HG02981 (cell line): ENCODE data around the gene PRIM2.
"Not testable (repeated sequence)": the region's sequence is repeated elsewhere in the genome, so short reads cannot be mapped to it uniquely, and the experiment has no call there.

ENCODE experiments used
- ATAC-seq: cut with Tn5 transposase; IDR thresholded peaks from one replicate; pipeline ENCODE4 v1.9.1; 2021; ENCODE audit warnings: mild to moderate bottlenecking, moderate library complexity; ENCODE audit not compliant: unreplicated experiment

PRIM2 gene

DNA sequence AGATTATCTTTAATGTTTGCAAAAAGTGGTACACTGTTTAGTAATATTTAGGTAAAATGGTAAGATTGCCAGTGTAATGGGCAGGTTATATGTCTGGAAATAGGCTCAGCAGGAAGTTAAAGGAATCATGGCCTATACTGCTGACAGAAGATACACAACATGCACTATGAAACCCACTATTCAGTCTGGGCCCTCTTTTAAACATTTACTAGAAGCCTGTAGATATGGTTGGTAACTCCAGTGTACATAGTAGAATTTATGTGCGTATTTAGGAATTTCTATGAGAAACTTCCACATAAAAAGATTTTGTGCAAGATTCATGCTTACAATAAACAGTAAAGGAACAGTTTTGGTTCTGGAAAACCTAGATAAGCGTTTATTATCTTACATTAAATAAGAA is 178.8 kb downstream of the PRIM2 start:
- not testable (repeated sequence) for ATAC-seq

DNA sequence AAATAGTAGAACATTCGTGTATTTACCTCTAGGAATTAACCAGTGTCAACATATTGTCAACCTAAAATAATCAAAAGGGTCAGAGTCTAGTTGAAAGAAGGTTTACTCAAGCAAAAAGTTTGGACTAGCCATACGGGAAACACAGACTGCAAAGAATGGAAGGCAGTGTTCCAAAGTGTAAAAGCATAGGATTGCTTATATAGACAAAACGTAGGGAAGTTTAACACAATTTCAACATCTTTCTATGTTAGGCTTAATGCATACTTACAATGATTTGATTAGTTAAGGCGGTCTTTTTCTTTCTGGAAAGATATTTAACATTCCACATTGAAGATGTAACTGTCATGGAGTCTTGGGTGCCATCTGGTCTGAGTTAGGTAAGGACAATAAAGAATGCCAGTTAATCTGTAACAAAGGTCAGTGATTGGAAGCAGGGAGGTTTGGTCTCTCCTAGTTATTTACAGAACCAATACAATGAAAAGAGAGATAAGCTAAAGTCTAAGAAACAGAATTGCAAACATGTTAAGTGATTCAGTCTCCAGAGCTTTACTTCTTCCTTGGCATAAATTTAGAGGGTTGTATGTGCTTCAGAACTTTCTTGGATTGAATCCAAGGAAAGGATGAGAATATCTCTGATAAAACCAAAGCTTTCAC is 183.1 kb downstream of the PRIM2 start:
- ATAC-seq, result not testable (repeated sequence)

DNA sequence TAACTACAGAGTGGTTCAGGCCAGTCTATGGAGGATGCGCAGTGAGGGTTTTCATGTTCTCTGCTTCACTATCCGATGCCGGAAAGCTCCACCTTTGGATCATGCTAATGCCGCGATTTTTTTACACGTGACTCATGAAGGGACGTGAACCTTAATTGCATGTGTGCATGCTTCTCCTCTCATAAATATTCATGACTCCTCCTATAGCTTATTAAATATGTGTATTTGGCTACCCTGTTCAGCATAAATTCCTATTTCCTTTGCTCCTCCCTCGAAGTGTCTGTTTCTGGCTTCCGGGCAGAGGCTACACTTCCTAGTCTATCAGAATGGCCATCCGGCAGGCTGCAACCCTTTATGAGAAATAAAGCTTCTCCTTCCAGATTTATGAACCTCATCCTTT is 185.0 kb downstream of the PRIM2 start:
- ATAC-seq, result not testable (repeated sequence)

DNA sequence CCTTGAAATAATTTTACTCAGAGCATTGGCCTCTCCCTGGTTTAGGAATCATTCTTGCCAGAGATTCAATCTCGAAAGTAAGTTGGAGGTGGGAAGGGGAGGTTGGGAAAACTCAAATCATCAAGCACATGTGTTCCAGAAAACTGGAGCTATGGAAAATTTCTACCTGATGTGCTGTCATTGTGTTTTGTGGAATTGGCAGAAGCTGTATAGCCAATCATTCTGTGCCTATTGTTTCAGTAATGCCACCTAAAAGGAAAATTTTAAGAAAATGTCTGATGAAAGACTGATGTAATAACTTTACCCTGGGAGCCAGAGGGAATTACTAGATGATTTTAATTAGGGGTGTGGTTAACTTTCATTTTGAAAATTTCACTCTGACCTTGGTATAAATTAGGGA is 187.8 kb downstream of the PRIM2 start:
- not testable (repeated sequence) for ATAC-seq

DNA sequence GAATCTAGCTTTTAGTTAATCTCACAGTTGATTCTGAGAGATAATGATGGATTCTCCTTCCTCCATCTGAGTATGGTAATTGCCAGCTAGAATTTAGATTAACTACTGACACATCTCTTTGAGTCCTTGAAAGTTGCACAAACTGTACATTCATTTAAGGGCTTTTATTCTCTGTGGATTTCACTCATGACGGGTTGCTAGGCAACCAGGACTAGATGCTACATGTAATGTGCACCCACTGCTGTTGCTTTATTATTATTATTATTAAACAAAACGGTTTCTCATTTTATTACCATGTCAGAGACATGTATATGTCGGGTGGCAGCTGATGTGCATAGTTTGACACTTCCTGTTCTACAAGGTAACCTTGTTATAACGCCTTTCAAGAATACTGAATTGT is 193.0 kb downstream of the PRIM2 start:
- ATAC-seq, result not testable (repeated sequence)

DNA sequence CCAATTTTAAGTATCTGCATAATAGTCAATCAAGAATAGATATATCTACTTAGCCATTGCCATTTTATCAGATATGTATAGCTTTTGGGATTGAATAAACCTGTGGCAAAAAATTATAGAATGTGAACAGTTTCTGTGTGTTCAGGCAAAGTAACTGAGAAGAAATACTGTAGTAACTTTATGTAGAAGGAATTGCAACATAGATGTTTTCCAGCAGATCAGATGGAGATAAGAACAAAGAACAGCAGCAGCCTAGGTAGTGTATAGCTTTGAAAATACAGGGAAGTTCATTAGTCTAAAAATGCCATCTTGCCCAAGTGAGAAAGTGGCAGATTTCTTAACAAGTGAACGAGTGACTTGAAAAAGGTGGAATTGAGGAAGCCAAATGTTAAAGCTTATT is 197.7 kb downstream of the PRIM2 start:
- not testable (repeated sequence) for ATAC-seq

DNA sequence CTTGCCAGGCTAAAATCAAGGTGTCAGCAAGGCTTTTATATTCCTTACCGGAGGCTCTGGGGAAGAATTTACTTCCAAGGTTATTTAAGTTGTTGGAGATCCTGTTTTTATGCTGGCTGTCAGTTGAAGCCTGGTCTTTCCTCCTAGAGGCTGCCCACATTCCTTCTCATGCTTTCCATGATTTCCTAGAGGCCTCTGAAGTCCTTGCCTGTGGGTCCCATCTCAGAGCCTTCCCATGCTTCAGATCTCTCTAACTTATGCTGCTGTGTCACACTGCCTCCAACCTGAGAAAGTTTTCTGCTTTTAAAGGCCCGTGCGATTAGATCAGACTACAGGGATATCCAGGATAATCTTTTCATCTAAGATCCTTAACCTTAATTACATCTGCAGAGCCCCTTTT is 198.4 kb downstream of the PRIM2 start:
- ATAC-seq, result not testable (repeated sequence)

DNA sequence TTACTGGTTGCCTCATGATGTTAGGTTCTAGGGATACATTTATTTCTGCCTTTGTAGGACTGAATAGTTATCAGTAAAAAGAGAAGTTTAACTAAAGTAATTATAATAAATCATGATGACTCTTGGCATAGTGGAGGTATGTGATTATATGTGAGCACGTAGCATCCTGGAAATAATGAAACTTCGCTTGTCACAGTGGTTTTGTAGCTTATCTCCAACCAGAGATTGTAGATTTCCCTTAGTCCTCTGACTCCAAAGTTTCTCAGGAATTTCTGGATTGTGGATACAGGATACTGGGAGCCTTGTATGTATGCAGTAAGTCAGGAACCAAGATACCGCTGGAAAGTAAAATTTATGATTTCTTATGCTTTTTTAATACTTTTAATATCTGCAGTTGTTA is 199.3 kb downstream of the PRIM2 start:
- ATAC-seq, result not testable (repeated sequence)

DNA sequence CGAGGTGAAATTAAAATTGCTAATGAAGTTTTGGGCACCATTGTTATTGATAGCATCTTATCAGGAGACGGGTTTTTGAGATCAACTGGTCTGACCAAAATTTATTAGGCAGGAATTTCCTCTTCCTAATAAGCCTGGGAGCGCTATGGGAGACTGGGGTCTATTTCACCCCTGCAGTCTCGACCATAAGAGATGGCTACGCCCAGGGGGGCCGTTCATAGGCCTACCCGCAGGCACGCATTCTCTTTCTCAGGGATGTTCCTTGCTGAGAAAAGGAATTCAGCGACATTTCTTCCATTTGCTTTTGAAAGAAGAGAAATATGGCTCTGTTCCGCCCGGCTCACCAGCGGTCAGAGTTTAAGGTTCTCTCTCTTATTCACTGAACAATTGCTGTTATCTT is 201.8 kb downstream of the PRIM2 start:
- not testable (repeated sequence) for ATAC-seq

DNA sequence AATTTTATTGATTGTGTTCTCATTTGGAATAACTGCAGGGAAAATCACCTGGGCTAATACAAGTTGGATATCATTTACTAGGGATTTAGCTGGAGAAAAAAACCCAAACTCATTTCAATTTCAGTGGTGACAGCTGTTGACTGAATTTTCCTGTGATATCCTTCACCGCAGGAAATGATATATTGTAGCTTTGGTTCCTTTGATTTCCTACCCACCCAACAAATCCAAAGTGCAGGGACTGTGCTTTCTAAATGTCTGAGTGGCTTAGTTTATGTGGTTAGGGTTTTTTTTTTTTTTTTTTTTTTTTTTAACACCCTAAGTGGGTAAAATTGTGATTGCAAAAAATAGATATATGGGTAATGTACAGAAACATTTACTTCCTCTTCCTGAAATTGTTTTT is 203.7 kb downstream of the PRIM2 start:
- not testable (repeated sequence) for ATAC-seq

DNA sequence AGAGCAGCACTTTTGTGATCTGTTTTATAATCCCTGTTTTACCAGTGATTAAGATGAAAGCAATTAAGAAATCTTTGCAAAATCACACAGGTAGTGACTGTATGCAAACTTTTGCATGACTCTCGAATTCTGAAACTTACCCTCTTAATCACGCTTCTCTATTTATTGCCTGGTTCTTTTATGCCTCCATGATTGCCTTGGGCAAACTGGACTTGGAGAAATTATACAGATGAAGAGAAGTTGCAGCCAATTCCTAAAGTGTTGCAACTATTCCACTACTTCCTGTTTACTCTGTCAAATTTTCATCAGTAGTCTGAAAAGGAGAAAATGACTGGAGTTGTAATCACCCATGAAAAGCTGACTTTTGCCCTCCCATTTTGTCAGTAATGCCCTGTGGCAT is 205.8 kb downstream of the PRIM2 start:
- ATAC-seq, result not testable (repeated sequence)

DNA sequence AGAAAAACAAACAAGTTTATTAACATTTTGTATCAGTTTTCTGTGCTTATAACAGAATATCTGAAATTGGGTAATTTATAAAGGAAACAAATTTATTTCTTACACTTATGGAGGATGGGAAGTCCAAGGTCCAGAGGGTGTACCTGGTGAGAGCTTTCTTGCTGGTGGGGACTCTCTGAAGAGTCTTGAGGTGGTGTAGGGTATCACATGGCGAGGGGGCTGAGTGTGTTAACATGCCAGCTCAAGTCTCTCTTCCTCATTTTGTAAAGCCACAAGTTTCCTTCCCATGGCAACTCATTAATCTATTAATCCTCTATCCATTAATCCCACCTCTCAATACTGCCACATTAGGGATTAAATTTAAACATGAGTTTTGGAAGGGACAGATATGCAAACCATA is 212.3 kb downstream of the PRIM2 start:
- ATAC-seq, result not testable (repeated sequence)

DNA sequence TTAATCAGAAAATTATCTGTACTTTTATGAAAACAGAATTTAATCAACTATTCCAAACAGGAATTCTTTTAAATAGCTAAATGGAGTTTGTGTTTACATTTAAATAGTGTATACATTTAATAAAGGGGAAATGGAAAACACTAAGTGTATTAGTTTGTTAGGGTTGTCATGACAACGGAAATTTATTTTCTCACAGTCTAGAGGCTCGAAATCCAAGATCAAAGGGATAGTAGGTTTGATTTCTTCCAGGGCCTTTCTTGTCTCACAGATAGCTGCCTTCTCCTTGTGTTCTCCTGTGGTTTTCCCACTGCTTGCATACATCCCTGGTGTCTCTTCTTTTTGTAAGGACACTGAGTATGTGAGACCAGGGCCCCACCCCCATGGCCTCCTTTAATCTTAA is 215.2 kb downstream of the PRIM2 start:
- ATAC-seq, result not testable (repeated sequence)

DNA sequence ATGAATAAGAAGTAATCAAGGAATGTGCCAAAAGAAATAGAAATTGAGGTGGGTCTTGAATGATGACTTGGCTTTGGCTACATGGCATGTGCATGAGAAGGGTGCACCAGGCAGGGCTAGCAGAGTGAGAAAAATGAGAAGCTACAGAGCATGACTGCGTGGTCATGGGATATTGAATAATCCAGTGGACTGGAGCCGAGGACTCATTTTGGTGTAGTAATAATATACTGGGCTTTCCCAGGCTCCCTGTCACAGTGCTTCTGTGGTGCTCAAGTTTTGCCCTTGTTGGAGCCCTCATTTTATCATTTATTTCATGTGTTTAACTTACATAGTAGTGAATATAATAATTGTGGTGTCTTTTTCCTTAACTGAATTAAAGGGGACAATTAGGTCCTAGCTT is 217.7 kb downstream of the PRIM2 start:
- ATAC-seq, result not testable (repeated sequence)

DNA sequence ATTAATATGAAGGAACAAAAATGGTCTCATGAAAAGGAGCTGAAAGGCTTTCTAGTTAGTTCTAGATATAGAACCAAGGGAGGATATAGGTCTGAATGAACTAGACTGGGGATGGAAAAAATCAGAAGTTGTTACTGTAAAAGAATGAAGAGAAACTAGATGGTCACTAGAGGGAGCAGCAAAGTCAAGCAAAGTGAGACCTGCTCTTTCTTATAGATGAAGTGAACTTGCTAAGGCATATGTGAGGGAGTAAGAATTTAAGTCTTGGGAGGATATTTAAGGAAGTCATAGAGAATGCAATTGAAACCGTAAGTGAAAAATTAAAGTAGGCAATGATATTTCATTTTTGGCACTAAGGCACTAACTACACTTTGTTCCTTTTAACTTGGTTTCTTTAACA is 218.6 kb downstream of the PRIM2 start:
- ATAC-seq, result peak; percentile 64

DNA sequence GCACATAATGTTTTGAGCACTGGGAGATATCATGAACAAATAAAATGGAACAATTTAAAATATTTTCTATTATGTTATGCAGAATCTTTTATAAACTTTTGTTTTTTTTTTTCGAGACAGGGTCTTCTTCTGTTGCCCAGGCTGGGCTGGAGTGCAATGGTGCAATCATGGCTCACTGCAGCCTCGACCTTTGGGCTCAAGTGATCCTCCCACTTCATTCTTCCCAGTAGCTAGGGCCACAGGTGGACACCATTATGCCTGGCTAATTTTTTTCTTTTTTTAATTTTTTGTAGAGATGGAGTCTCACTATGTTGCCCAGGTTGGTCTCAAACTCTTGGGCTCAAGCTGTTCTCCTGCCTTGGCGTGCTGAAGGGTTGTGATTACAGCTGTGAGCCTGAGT is 220.5 kb downstream of the PRIM2 start:
- ATAC-seq, result not testable (repeated sequence)

DNA sequence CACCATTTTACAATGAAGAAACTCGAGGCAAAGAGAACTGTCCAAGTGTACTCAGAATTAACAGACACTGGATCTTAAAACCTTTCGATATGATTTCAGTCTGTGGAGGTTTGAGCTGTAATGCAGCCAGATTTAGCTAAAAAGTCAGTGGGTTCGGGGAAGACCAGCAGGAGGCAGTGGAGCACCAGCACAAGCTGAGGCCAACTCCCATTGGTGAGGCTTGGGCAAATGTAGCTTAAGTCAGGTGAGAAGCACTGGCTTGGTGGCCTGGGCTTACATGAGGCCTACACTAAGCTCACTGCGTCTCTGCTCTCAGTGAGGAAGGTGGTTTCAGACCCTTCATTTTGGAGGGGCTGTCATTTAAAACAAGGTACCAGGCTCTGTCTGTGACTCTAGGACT is 234.5 kb downstream of the PRIM2 start:
- not testable (repeated sequence) for ATAC-seq

DNA sequence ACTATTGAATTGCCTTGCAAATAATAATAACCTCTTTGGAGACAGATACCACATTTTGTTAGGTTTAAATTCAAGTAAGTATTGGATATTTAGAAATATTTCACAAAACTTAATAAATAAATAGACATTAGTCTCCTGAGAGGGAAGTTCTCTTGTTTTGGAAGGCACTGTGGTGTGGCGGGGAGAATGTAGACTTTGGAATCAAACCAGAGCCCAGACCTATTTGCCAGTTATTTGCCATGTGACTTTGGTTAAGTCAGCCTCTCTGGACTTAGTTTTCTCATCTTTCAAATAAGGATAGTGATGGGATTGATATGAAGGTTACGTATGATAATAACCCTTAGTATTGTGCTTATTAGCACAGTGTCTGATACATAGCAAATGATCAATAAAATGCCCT is 240.4 kb downstream of the PRIM2 start:
- not testable (repeated sequence) for ATAC-seq

DNA sequence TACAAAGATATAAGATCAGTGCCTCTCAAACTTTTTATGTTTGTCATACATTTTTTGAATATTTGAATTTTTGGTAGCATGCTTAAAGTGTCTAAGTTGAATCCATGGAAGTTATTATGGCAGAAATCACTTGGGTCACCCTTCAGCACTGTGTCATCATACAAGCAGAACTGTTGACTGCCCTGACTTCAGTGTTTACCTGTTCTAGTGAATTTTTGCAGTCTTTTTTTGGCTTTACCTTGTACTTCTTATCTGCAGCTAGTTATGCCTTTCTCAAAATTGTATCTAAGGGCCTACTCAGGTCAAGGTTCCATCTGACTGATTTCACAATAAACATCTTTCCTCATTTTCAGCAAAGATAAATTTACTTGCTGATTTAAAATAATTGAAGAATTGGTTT is 241.7 kb downstream of the PRIM2 start:
- not testable (repeated sequence) for ATAC-seq

DNA sequence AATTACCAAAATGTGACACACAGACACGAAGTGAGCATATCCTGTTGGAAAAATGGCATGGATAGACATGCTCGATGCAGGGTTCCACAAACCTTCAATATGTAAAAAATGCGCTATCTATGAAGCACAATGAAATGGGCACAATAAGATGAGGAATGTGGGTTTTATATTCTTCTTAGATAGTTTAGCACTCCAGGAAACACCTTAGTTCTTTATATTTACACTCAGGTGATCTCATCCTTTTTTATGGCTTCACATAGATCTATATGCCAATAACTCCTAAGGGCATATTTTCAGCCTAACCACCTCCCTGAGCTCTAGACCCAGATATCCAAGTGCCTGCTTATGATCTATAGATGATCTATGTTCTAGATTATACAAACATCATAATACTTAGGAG is 244.8 kb downstream of the PRIM2 start:
- not testable (repeated sequence) for ATAC-seq

DNA sequence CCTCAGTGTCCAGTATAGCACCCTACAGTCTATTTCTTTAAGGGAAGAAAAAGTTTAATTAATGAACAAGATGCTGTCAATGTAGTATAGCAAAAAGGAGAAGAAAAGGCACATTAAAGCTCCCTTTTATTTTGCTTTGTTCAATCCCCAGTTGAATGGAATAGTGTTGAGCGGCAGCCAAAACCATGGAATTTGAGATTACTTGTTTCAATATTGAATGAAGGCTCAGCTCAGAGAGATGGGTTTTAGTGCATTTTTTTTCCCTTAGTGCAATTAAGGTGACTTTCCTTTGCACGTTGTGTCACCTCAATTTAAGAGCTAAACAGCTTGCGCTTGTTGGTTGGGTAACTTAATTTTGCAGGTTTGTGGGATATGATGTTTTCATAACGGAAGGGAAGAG is 254.7 kb downstream of the PRIM2 start:
- not testable (repeated sequence) for ATAC-seq

DNA sequence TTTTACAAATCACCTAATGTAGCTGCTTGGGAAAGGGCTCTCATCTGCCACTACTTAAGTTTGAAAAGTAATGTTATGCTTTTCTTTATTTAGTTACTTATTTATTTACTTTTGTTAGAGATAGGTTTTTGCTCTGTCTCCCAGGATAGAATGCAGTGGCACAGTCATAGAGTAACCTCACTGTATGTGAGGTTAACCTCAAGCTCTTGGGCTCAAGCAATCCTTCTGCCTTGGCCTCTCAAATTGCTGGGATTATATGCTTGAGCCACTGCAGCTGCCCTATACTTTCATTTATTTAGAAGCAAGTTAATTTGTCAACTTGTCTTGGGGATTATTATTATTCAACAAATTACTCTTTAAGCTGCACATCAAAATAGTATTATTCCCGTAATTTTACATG is 255.4 kb downstream of the PRIM2 start:
- peak; percentile 53 for ATAC-seq

DNA sequence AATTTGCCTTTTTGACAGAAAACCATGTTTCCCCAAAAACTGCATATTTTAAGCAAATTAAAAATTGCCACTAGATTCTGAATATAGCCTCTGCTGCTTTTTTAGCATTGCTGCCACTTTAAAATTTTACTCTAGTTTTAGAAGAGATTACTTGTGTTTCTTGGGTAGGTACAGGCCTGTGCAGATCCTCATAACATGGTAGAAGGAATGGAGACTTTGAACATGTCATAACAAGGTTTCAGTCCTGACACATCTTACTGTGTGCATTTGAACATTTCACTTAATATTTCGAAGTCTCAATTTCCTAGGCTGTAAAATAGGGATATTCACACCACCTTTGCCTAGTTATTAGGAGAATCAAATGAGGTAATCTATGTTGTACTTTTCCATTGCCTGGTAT is 259.6 kb downstream of the PRIM2 start:
- not testable (repeated sequence) for ATAC-seq
